Measurements from ENCODE around the gene SPP1.

- TF ChIP-seq CTCF (conservative IDR thresholded peaks at IDR 0.05) (no peak), ZFX (IDR thresholded peaks at IDR 0.05) (no peak)
These were observed 19.0 kb upstream of the SPP1 start for GRCh38 chr4:87956501-87956900.

All from C4-2B (cell line).